GM18517 (cell line): ENCODE results near the gene API5.
A peak's percentile ranks its signal among the peaks of the same experiment; 100 is the strongest.

Experiments
- ATAC-seq: cut with Tn5 transposase; IDR thresholded peaks from one replicate; pipeline ENCODE4 v1.9.1; 2021; ENCODE audit warnings: mild to moderate bottlenecking, moderate library complexity; ENCODE audit not compliant: unreplicated experiment

API5 gene

GRCh38 chr11:43358801-43359421, 47.1 kb downstream of the API5 start, which contains the start of gene TTC17:
Gene TTC17, plus strand, starts transcription at chr11:43358920. Its CDS starts 35 bp downstream, at chr11:43358955.
- ATAC-seq: peak; percentile 91

- peak; percentile 52 for ATAC-seq
Measured at GRCh38 chr11:43359422-43359818, 47.6 kb downstream of the API5 start.

- ATAC-seq: no peak
Measured at GRCh38 chr11:43360361-43361032, 48.7 kb downstream of the API5 start.

GRCh38 chr11:43366677-43367076, 54.9 kb downstream of the API5 start:
- ATAC-seq: no peak

GRCh38 chr11:43367382-43368178, 55.8 kb downstream of the API5 start:
- no peak for ATAC-seq

- ATAC-seq: no peak
Measured at GRCh38 chr11:43376065-43376464, 64.3 kb downstream of the API5 start.

- ATAC-seq: no peak
Measured at GRCh38 chr11:43376594-43376993, 64.8 kb downstream of the API5 start.

- ATAC-seq: no peak
Measured at GRCh38 chr11:43377389-43377788, 65.6 kb downstream of the API5 start.

GRCh38 chr11:43378897-43379296, 67.1 kb downstream of the API5 start:
- ATAC-seq: no peak

- ATAC-seq: no peak
Measured at GRCh38 chr11:43381802-43382201, 70.0 kb downstream of the API5 start.

- ATAC-seq: no peak
Measured at GRCh38 chr11:43382614-43383013, 70.8 kb downstream of the API5 start.

GRCh38 chr11:43384393-43384792, 72.6 kb downstream of the API5 start:
- no peak for ATAC-seq

GRCh38 chr11:43392713-43393112, 80.9 kb downstream of the API5 start:
- ATAC-seq: no peak

- no peak for ATAC-seq
Measured at GRCh38 chr11:43393765-43394355, 82.1 kb downstream of the API5 start.
